Activated naive CD8-positive, alpha-beta T cell treated with anti-CD3 and anti-CD28 coated beads, Interleukin-2, amount 50 U/mL, for 24 hours (primary cell): ENCODE measurements around the gene CABP7.
A peak's percentile ranks its signal among the peaks of the same experiment; 100 is the strongest.

ENCODE experiments used
- ATAC-seq: fragments of 150-1000 bp; cut with Tn5 transposase; one replicate; pipeline ENCODE4 v1.10.0; 2021
- DNase-seq: peaks from one replicate; pipeline ENCODE4 v3.0.0; 2021
- H3K27ac Mint-ChIP-seq: one replicate; pipeline ENCODE4 v1.8.0; 2021; ENCODE audit warnings: mild to moderate bottlenecking, mixed read lengths
- H3K27me3 Mint-ChIP-seq: one replicate; pipeline ENCODE4 v1.8.0; 2021; ENCODE audit warnings: mixed read lengths
- H3K36me3 Mint-ChIP-seq: one replicate; pipeline ENCODE4 v1.8.0; 2021; ENCODE audit warnings: low read depth, mixed read lengths
- H3K4me1 Mint-ChIP-seq: one replicate; pipeline ENCODE4 v1.8.0; 2021; ENCODE audit warnings: mixed read lengths
- H3K4me3 Mint-ChIP-seq: one replicate; pipeline ENCODE4 v1.8.0; 2021; ENCODE audit warnings: mild to moderate bottlenecking, moderate library complexity, mixed read lengths
- H3K9me3 Mint-ChIP-seq: one replicate; pipeline ENCODE4 v1.8.0; 2021; ENCODE audit warnings: mixed read lengths

The CABP7 gene

DNA sequence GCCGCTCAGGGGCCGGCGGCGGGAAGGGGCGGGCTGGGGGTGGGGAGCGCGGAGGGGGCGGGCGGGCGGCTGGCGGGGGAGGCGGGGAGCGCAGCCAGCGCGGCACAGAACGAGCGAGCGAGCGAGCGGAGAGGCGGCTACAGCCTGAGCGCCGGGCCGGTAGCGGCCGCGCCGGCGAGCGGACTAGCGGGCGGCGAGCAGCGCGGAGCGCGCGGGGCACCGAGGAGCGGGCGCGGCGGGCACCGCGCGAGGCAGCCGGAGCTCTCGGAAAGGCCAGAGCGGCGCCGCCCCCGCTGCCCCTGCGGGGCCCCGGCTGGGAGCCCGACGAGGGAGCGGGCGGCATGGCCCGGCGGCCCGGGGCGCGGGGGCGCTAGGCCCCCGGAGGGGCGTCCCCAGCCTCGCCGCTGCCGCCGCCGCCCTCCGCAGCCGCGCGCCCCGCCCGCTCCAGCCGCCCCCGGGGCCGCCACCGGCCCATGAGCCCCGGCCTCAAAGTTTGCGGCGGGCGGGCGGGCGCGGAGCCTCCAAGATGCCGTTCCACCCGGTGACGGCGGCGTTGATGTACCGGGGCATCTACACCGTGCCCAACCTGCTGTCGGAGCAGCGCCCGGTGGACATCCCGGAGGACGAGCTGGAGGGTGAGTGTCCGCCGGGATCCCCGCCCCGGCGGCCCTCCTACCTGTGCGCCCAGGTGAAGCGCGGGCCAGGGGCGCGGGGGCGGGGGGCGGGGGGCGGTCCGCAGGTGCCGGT is at the start of gene CABP7:
Gene CABP7 (plus strand): TSS at position 105 of the 747 bp plus-strand sequence. CDS start 422 bp downstream, at position 527.
- DNase-seq (no peak), ATAC-seq (no peak)
- H3K27me3 Mint-ChIP-seq: peaks cover 43% of the 10 kb centered on the region
- no peaks in the 10 kb centered on the region for H3K9me3 Mint-ChIP-seq
- H3K27ac Mint-ChIP-seq: no peak within 1 kb of the TSS
- no peaks in the 10 kb centered on the region for H3K36me3 Mint-ChIP-seq
- peaks cover 2% of the 10 kb centered on the region for H3K4me1 Mint-ChIP-seq
- H3K4me3 Mint-ChIP-seq: no peak within 1 kb of the TSS

DNA sequence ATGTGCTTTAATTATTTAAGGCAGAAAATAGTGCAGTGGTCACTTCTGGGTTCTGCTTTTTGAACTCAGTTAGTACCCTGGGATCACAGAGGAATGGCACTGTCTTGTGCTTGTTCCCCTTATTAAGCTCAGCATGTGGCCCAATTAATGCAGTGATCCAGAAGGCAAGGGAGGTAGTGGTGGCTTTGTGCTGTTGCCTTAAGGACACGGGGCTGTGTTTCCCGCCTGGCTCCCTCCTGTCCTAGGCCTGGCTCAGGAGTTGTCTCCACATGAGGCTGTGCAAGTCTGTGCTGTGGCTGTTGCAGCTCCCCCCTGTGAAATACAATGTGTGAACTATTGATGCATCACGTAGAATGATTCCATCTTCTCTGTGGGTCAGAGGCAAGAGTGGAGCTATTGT is 49.2 kb upstream of the CABP7 start:
- H3K27ac Mint-ChIP-seq: no peak overlapping the region
- H3K4me3 Mint-ChIP-seq: no peak overlapping the region
- H3K27me3 Mint-ChIP-seq: no peaks in the 10 kb centered on the region
- ATAC-seq (no peak), DNase-seq (no peak)
- H3K4me1 Mint-ChIP-seq: no peaks in the 10 kb centered on the region
- H3K36me3 Mint-ChIP-seq: peaks cover 35% of the 10 kb centered on the region
- H3K9me3 Mint-ChIP-seq: no peaks in the 10 kb centered on the region

DNA sequence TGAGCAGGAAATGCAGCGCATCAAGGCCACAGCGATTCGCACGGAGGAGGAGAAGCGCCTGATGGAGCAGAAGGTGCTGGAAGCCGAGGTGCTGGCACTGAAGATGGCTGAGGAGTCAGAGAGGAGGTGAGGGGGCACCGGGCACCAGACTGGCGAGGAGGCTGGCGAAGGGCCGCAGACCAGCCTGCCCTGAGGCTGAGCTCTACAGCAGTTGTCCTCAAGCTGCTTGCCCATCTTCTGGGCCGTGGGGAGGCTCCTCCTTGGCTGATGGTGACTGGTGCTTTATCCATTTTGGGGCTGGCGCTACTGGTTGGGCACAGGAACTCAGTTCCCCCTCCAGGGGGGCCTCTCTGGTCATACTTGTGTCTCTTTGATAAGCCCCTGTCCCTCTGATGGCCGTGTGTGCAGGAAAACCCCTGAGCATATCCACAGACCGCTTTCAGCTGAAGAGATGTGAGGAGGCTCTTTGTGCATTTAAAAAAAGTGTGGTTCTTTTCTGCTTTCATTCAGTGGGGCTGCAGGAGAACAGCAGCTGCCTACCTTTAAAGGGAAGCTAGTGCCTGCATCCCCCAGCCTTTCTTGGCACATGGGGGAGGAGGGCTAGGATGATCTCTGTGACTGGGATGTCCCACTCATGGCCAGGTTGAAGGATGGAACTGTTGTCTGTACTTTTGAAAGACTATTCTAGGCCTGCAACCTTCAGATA is 46.3 kb upstream of the CABP7 start:
- DNase-seq (no peak), ATAC-seq (no peak)
- Mint-ChIP-seq H3K4me3 (no peak overlapping the region), H3K9me3 (no peaks in the 10 kb centered on the region), H3K4me1 (no peaks in the 10 kb centered on the region), H3K27ac (no peak overlapping the region), H3K27me3 (no peaks in the 10 kb centered on the region), H3K36me3 (peaks cover 39% of the 10 kb centered on the region)

DNA sequence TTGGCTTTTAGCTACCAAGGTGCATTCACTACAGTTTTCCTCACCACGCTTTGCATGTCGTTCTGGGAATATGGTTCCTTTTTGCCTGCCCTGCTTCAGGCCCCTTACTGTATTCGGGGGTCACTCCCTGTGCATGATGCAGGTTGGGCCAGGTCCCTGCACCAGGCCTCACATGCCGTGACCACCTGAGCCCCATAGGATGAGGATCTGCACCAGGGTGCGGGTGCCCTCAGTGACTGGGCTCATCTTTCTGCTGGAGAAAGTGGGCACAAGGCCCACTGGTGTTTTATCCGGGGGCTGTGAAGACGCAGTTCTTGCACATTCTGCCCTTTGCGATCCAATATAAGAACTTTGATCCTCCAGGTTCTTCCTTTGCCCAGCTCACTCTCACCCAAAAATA is 45.7 kb upstream of the CABP7 start:
- no peaks in the 10 kb centered on the region for H3K4me1 Mint-ChIP-seq
- no peak for DNase-seq
- H3K27me3 Mint-ChIP-seq: no peaks in the 10 kb centered on the region
- no peak overlapping the region for H3K4me3 Mint-ChIP-seq
- no peak overlapping the region for H3K27ac Mint-ChIP-seq
- peaks cover 36% of the 10 kb centered on the region for H3K36me3 Mint-ChIP-seq
- no peak for ATAC-seq
- no peaks in the 10 kb centered on the region for H3K9me3 Mint-ChIP-seq

DNA sequence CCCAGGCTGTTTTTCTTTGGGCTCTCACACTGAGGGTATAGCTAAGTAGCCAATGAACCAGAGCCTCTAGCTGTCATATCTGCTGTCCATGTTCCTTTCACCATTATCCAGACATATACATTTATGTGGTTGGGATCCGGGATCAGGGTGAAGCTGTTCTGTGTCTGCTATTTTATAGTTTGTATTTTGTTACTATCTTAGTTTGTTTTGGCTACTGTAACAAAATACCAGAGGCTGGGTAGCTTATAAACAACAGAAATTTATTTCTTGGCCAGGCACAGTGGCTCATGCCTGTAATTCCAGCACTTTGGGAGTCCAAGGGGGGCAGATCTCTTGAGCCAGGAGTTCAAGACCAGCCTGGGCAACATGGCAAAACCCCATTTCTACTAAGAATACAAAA is 40.5 kb upstream of the CABP7 start:
- Mint-ChIP-seq H3K9me3 (no peaks in the 10 kb centered on the region), H3K4me3 (no peak overlapping the region), H3K4me1 (no peaks in the 10 kb centered on the region), H3K27me3 (no peaks in the 10 kb centered on the region), H3K27ac (no peak overlapping the region), H3K36me3 (peaks cover 28% of the 10 kb centered on the region)
- ATAC-seq: no peak
- DNase-seq: no peak

DNA sequence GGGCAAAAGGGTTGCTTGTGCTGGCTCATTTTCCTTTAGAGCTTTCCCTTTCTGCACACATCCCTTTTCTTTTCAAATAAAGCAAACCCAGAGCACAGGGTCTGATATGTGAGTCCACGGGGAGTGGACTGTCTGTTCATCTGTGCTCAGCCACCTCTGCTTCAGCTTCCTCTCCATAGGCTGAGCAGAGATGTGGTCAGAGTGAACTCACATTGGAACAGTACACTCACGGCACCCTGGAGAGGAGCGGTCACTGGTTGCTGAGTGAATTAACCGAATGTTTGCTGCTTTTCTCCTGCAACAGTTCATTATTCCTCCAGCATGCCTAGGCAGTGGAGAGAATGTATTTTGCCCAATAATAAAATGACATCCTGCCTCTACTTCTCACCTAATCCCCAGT is 36.3 kb upstream of the CABP7 start:
- H3K4me3 Mint-ChIP-seq: no peak overlapping the region
- no peak for DNase-seq
- H3K27me3 Mint-ChIP-seq: no peaks in the 10 kb centered on the region
- H3K9me3 Mint-ChIP-seq: no peaks in the 10 kb centered on the region
- peaks cover 11% of the 10 kb centered on the region for H3K36me3 Mint-ChIP-seq
- no peak for ATAC-seq
- H3K4me1 Mint-ChIP-seq: no peaks in the 10 kb centered on the region
- no peak overlapping the region for H3K27ac Mint-ChIP-seq

DNA sequence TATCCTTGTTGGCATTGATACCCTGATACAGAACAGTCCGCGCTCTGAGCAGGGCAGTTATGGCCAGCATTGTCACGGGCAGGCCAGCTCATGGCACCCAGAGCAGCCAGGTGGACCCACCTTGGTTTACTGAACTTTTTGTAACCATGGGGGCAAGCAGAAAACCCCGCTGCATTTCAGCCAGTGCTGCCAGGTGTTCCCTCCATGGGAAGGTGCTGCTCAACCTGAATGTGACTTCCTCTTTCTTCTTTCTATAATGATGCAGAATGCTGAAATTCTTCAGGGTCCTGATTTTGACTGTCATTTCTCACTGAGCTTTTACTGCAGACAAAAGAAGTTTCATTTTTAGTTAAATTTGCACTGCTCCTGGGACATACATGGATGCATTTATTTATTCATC is 35.6 kb upstream of the CABP7 start:
- Mint-ChIP-seq H3K4me3 (no peak overlapping the region), H3K36me3 (peaks cover 11% of the 10 kb centered on the region), H3K9me3 (no peaks in the 10 kb centered on the region), H3K4me1 (no peaks in the 10 kb centered on the region), H3K27ac (no peak overlapping the region), H3K27me3 (no peaks in the 10 kb centered on the region)
- ATAC-seq: no peak
- no peak for DNase-seq

DNA sequence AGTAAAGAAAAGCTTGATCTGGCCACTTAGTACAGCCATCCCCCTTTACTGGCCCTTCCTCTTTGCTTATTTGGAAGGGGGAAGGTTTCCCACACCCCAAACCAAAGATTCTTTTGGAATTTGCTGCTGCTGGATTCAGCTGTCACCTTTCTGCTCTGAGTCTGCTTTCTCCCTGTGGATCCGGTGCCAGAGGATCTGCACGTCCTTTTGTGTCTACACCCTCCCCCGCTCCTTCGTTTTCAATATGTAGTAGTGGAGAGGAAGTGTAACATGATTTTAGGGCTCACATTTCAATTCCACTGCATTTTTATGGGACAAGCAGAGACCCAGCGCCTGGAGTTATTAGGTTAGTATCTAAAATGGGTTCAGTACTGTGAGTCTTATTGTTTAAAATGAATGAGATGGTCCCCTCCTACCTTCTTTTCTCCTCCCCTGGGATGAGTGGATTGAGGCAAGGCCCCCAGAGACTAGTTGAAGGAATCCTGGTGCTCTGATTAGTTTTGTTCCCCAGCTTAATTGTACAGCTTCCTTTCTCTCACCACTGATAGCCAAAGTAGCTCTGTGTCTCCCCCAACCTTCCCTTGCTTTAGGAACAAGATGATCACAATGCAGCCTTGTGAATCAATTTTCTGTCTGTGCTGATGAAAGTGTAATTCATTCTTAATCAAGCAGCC is 30.5 kb upstream of the CABP7 start:
- H3K36me3 Mint-ChIP-seq: peaks cover 1% of the 10 kb centered on the region
- H3K4me1 Mint-ChIP-seq: no peaks in the 10 kb centered on the region
- H3K9me3 Mint-ChIP-seq: no peaks in the 10 kb centered on the region
- no peak overlapping the region for H3K27ac Mint-ChIP-seq
- no peak for ATAC-seq
- no peaks in the 10 kb centered on the region for H3K27me3 Mint-ChIP-seq
- no peak overlapping the region for H3K4me3 Mint-ChIP-seq
- DNase-seq: no peak

DNA sequence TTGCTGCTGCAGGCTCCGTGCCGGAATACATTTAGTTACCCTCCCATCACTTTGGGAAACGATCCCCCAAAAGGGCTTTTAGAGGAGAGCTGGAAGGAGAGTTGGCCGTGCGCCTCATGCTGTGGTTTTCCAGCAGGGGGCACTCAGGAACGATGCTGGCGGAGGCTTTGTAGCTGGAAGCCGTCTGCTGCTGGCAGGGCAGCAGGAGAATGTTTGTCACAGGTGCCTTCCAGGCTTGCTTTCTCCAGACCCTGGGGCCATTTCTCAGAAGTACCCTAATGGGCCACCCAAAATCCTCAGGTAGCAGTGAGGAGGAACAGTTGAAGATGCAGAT is 30.0 kb upstream of the CABP7 start:
- no peaks in the 10 kb centered on the region for H3K27me3 Mint-ChIP-seq
- ATAC-seq (no peak), DNase-seq (peak; percentile 44)
- no peaks in the 10 kb centered on the region for H3K9me3 Mint-ChIP-seq
- H3K36me3 Mint-ChIP-seq: no peaks in the 10 kb centered on the region
- H3K4me3 Mint-ChIP-seq: no peak overlapping the region
- H3K27ac Mint-ChIP-seq: no peak overlapping the region
- no peaks in the 10 kb centered on the region for H3K4me1 Mint-ChIP-seq

DNA sequence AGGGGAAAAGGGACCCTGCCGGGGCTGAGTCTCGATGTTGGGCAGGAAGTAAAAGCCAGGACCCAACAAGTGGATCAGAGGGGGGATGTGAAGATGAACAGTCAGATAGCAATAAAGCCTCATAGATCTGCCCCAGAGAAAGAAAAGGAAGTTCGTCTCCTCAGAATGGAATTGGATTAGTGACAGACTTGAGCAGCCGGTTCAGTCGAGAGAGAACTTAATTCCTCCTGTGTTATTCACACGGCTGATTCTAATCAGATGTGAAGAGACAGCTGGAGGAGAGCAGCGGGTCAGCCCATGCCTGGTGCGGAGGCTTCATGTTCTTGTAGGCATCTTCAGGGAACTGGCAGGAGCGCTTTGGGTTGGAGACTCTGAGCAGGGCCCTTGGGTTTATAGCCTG is 29.3 kb upstream of the CABP7 start:
- no peaks in the 10 kb centered on the region for H3K9me3 Mint-ChIP-seq
- H3K27ac Mint-ChIP-seq: no peak overlapping the region
- no peaks in the 10 kb centered on the region for H3K27me3 Mint-ChIP-seq
- H3K4me1 Mint-ChIP-seq: no peaks in the 10 kb centered on the region
- no peak for DNase-seq
- H3K36me3 Mint-ChIP-seq: no peaks in the 10 kb centered on the region
- ATAC-seq: no peak
- H3K4me3 Mint-ChIP-seq: no peak overlapping the region

DNA sequence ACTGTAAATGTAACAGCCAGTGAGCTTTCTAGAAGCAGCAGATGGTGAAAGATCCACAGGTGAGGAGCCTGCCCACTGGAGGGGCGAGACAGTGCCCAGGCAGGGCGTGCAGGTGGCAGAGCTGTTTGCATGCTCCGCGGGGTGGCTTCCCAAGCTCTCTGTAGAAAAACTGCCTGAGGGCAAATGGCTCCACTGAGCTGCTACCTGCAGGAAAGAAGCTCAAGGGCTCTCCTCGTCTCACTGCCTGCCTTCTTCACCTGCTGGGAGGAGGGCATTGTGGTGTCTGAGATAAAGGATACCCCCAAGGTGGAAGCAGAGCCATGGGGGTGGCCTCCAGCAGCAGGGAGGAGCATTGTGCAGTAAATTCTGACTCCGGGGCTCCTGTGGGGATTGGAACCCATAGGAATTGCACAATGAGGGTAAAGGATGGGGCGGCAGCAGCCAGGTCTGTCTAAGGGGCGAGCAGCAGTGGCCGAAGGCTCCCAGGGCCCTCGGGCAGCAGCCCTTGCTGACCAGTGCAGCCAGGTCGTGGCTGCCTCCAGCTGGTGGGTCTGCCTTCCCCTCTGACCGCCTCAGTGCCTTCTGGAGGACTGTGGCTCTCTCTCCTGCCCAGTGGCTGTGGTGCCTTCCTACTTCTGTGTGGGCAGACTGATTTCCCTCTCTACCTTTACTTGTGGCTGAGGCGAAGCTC is 28.0 kb upstream of the CABP7 start:
- ATAC-seq (no peak), DNase-seq (no peak)
- no peaks in the 10 kb centered on the region for H3K9me3 Mint-ChIP-seq
- H3K4me3 Mint-ChIP-seq: no peak overlapping the region
- no peak overlapping the region for H3K27ac Mint-ChIP-seq
- no peaks in the 10 kb centered on the region for H3K36me3 Mint-ChIP-seq
- no peaks in the 10 kb centered on the region for H3K27me3 Mint-ChIP-seq
- no peaks in the 10 kb centered on the region for H3K4me1 Mint-ChIP-seq

DNA sequence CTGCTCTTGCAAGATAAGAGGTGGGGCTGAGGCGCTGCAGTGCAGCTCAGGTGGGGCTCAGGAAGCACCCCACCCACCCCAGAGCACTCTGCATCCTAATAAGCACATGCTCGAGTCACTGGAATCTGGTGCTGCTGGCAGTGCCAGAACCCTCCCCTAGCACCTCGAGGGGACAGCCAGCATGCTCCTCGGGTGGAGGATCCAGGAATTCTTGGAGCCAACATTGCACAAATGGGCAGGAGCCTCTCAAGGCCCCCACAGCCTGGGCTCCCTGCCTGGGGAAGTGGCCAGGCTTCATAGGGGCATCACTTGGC is 27.5 kb upstream of the CABP7 start:
- no peak for DNase-seq
- Mint-ChIP-seq H3K4me1 (no peaks in the 10 kb centered on the region), H3K4me3 (no peak overlapping the region), H3K36me3 (no peaks in the 10 kb centered on the region), H3K27ac (no peak overlapping the region), H3K27me3 (no peaks in the 10 kb centered on the region), H3K9me3 (no peaks in the 10 kb centered on the region)
- peak; percentile 29 for ATAC-seq

DNA sequence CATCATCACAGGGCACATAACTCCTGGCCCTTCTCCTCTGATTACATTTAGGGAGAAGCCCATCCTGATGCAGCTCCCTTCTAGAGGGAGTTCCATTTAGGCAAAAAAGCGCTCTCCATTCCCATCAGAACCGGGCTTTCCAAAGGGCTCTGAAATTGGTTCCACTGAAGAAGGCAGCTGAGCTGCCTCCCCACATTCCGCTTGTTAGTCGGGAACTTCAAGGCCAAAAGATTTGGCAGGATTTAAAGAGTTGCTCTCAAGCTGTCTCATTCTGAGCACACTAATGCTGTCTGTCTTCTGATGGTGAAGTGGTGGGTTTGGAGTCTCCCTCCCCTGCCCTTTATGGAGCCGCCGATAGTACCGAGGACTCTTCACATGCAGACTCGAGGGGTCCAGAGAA is 26.6 kb upstream of the CABP7 start:
- Mint-ChIP-seq H3K27ac (no peak overlapping the region), H3K4me1 (no peaks in the 10 kb centered on the region), H3K36me3 (no peaks in the 10 kb centered on the region), H3K27me3 (no peaks in the 10 kb centered on the region), H3K4me3 (no peak overlapping the region), H3K9me3 (no peaks in the 10 kb centered on the region)
- ATAC-seq: no peak
- DNase-seq: no peak

DNA sequence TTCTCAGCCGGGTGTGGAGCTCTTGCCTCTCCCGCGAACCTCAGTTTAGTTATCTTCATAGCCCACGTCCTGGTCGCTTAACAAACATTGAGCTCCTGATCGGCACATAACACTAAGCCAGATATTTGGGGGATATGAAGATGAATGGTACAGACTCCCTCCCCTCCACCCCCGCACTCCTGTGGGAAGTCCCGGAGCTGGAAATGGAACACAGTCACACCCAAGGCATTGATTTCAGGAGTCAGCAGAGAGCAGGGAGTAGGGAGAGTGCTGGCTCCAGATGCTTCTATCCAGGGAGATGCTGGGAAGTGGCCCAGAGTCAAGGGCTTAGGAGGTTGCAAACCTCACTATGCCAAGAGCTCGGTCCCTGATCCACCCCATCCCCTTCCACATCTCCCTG is 26.1 kb upstream of the CABP7 start:
- Mint-ChIP-seq H3K27ac (no peak overlapping the region), H3K27me3 (no peaks in the 10 kb centered on the region), H3K36me3 (no peaks in the 10 kb centered on the region), H3K9me3 (no peaks in the 10 kb centered on the region), H3K4me1 (no peaks in the 10 kb centered on the region), H3K4me3 (no peak overlapping the region)
- DNase-seq: no peak
- no peak for ATAC-seq
